Measurements from ENCODE around the gene APOC1.

APOC1 gene

DNA sequence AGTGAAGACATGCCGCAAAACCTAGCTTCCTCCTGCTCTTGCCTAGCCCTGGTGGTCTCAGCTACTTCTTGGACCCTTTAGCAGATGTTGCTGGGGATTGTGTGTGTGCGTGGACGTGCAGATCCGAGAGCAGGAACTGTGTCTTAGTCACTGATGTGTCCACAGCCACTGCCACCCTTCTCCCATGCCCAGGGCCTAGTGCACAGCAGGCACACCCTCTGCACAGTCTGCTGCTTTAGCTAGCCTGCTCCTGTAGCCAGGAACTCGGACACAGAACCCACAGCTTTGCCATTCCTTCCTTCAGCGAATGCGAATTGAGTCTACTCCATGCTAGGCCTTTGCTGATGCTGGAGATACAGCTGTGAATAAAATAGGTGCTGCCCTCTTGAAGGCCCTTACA is 43.1 kb downstream of the APOC1 start:
- no peak for DNase-seq

DNA sequence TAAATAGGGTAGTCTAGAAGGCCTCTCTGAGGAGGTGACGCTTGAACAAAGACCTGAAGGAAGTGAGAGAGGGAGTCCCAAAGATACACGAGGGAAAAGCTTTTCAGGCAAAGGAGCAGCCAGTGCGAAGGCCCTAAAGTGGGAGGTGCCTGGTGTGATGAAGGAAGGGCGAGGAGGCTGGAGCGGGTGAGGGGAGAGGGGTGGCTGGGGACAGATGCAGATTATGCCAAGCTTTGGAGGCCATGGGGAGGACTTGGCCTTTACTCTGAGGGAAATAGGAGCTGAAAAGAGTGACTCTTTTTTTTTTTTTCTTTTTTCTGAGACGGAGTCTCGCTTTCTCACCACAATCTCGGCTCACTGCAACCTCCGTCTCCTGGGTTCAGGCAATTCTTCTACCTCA is 43.7 kb downstream of the APOC1 start:
- DNase-seq = no peak

DNA sequence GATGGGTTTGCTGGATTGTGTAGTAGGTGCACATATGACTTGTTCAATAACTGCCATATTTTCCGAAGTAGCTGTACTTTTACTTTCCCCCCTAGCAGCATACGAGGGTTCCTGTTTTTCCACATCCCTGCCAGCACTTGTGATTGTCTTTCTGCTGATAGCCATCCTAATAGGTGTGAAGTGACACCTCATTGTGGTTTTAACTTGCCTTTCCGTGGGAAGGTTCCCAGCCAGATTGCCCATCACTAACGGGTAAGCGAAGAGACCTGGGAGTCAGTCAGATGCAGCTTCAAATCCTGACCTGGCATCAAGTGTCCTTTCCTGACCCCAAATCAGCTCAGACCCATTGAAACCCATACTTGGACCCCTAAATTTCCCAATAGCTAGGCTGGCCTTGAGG is 45.3 kb downstream of the APOC1 start:
- DNase-seq = no peak

DNA sequence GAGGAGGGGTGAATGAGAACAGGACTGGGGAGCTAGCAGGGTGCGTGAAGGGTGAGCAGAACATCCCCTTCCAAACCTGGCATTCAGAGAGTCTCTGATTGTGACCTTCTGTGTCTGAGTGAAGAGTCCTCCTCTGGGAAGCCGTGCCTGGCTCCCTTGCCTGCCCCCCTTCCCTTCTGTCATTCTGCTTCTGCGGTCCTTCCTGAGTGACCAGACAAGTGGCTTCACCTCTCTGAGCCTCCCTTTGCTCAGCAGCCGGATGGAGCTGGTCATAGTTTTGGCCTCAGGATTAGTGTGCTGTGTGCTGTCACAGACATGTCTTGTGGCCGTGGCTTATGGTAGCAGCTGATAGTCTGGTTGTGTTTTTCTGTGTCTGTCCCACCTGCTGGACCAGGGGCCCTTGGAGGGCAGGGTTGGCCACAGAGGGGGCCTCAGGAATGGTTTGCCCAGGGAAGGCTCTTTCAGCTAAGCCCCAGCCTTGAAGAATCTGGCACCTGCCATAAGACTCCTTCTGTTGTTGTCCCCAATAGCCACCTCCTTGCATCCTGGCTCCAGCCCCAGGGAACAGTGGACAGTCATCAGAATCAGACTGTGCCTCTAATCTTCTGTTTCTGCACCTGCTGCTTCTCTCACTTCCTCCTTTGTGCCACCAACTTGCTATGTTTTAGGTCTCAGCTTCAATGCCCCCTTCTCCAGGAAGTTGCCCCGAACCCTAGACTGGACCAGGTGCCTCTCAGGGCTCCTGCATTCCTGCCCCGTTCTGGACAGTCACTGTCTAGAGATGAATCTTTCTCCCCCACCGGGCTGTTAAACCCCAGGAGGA is 46.7 kb downstream of the APOC1 start:
- no peak for DNase-seq

DNA sequence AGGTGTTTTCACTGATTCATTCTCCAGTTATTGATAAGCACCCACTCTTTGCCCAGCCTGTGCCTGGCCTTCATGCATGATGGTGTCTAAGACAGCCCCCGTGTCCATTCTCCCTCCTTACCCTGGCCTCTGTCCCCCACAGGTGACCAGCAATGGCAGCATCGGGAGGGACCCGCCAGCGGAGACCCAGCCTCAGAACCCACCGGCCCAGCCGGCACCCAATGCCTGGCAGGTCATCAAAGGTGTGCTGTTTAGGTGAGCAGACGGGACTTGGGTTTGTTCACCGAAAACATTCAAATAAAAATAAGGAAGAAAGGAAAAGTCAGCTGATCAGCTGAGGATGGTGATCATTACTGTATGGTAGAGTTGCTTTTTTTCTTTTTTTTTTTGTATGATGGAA is 47.4 kb downstream of the APOC1 start:
- no peak for DNase-seq

DNA sequence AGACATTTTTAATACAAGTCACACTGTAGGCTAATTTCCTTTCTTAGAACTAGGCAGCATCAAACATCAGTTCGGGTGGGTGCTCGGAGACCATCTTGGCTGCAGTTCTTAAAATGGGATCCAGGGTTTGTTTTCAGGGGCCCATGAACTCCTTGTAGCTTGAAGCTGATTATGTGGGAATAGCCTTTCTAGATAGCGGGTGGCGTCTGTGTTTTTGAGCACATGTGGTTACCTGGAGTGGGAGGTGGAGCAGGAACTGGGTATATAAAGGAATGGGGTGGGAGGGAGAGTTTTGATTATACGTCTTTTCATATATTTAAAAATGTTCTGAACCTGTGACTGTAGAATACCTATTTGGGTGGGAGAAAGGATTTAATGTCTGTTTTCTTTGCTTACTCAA is 53.7 kb downstream of the APOC1 start:
- DNase-seq = no peak

DNA sequence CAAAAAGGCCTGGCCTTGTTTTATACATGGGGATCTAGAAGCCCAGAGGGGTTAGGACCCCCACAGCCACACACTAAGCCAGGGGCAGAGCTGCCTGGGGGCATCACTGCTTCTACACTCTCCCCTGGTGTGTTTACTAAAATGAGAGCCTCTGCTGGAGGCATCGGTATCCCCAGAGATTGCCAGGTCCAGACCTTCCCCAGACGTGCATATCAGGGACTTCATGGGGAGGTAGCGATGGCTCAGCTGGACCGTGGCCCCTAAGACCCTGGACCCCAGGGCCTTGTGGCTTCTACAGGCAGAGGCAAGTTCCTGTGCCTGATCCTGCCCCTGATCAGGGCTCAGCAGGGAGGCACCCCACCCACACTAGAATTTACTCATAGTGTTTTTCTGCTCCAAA is 54.3 kb downstream of the APOC1 start:
- DNase-seq = no peak
